Measurements from ENCODE around the gene MND1. TPM values are rescaled to one million over a fixed set of nuclear protein-coding genes. Genes with fewer than 3 reads are reported as not detected.
A peak's percentile ranks its signal among the peaks of the same experiment; 100 is the strongest.

Gene MND1, protein sequence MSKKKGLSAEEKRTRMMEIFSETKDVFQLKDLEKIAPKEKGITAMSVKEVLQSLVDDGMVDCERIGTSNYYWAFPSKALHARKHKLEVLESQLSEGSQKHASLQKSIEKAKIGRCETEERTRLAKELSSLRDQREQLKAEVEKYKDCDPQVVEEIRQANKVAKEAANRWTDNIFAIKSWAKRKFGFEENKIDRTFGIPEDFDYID
- polyA plus RNA-seq (2013, experiment 1 of 2; ENCODE audit: insufficient read length): 6.1 TPM
- 6.6 TPM for polyA plus RNA-seq (2013, experiment 2 of 2; ENCODE audit: insufficient read length)

DNA sequence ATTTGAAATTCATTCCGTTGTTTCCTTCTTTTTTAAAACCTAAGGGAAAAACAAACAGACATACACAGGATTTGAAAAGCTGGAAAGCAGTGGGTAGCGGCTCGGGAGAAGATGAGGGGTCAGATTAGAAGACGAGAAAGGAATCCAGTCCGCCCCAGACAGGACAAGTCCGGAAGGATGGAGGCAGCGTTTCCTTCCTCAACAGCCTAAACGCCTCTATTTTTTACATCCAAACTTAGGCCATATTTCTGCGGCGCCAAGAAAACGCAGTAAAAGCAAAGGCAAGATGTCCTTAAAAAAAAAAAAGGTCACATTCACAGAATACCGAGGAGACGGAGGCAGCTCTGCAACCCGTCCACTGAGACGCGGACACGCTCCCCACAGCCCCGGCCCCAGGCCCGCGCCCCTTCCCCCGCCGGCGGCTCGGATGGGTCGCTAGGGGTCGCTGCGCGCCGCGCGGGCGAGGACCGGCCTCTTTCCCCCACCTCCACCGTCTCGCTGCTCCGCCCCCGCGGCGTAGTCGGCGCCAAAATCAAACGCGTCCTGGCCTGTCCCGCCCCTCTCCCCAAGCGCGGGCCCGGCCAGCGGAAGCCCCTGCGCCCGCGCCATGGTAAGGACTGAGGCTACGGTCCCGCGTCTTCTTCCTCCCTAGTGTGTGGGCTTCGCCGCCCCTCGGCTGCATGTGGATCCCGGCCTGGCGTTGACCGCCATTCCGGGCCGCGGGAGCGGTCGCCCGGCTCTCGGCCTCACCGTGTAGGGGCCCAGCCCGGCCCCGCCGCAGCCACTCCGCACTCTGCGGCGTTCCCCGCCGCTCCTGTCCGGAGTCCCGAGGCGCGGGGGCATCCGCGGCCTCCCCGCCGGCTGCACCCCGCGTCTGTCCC is at the start of gene MND1:
TSS of gene MND1 (plus strand) at position 558 of the 881 bp plus-strand sequence. CDS start at position 608, 50 bp downstream.
- peak; percentile 83 for DNase-seq

DNA sequence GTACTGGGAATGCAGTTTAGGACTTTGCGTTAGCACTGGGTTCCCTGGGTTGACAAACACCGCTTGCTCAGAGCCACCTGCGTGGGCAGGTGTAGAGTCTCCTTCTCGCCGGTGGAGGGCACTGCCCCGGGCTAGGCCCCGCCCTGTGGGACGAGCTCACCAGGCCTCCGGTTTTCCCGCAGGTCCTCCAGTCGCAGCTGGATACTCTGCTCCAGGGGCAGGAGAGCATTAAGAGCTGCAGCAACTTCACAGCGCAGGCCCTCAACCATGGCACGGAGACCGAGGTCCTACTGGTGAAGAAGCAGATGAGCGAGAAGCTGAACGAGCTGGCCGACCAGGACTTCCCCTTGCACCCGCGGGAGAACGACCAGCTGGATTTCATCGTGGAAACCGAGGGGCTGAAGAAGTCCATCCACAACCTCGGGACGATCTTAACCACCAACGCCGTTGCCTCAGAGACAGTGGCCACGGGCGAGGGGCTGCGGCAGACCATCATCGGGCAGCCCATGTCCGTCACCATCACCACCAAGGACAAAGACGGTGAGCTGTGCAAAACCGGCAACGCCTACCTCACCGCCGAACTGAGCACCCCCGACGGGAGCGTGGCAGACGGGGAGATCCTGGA is 49.2 kb upstream of the MND1 start:
- no peak for DNase-seq

DNA sequence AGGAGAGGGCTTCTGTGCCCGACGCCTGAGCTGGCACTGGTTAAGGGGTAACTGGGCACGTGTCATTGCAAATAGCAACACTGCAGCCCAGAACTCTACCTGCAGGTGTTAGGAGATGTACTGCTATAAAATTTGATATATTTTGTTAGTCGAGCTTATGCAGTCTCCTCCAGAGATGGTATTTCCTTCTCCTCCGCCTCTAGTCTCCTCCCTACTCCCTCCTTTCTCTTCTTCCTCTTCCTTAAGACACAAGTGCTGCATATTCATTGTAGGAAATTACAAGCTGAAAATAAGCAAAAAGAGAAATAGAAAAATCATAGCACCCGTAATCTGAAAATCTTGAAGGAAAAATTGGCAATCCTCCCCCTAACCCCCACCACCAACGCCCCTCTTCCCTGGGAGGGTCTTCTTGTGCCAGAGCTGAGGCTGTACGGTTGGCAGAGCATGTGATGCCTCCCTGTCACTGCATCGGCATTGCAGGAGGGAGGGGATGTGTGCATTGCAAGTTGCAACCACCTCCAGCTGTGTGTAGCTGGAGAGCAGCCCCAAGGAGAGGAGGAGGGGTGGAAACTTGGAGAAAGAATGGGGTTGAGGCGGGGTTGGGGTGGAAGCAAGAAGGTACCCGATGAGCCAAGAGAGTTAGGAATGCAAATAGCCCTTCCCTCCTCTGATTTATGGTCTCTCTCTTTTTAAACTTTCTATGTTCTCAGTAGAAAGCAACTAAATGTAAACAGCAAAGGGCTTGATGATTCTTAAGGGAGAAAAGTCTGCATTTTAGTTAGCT is 48.3 kb upstream of the MND1 start:
- peak; percentile 88 for DNase-seq

DNA sequence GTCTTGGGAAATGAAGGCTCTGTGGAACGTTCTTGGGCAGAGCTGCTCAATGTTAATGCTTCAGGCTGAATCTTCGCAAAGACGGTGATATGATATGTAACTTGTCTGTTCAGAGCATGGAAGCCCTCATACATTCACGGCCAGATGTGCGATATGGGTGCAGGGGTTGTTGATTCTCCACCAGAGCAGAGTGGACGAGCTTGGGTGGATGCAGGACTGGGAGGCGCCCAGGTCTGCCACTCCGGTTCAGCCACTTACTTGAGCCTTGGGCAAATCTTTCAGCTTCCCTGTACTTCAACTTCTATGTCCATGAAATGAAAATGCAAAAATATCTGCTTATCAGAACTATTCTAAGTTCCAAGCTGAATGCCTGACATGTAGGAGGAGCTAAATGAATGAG is 47.4 kb upstream of the MND1 start:
- no peak for DNase-seq

DNA sequence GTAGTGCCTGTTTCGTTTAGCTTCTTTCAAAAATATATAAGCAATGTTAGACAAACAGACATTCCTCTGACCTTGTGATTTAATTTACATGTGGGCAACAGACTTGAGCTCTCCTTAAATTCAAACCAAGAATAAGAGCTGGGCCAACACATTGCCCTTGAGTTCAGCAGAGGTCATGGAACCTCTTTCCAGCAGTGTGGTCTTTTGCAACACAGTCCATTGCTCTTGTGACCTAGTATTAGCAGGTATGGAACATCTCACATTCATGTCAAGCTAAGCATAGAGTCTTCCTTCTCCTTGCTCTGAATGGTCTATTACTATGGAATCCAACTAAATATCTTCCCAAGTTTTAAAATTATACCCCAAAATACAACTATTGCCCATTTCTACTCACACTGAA is 33.7 kb upstream of the MND1 start:
- no peak for DNase-seq

DNA sequence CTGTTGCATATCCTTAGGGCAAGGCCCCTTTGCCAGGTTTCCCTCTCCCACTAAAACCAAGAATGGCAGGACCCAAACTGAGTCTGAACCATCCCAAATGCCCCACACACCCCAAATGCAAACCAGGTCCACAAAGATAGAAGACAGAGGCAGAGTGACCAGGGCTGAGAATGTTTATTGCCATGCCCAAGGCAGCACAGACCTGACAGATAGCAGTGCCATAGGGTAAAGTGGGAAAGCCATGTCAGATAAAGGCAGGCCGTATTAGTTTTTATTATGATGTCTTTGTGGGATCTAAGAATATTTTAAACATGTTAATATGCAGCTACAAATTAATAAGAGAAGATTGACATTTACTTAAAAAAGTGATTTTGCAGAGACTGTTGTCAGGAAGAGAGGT is 29.6 kb upstream of the MND1 start:
- no peak for DNase-seq

DNA sequence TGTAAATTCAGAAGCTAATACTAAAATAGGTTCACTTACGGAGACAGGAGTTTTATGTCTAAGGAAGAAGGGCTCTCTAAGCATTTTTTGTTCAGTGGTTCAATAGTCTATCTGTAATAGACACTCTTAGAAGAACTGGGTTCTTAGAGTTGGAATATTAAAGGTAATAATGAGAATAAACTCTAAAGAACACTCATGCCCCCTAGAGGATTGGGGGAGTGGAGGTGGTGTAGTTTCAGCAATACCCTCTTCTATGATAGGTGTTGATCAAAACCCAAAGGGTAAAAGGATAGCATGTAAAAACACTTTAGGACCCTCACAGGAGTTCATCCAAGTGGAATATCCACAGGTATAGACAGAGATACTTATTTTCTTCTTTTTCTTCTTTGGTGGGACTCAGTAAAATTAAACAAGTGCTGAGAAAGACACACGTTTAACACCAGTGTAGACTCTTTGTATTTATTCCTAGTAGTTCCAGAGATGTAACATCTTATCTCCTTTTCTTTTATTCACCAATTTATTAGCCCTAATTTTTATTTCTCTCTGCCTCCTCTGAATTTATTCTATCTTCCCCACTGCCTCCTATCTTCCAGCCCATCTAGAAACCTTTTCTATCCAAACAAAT is 25.7 kb upstream of the MND1 start:
- DNase-seq: peak; percentile 54

DNA sequence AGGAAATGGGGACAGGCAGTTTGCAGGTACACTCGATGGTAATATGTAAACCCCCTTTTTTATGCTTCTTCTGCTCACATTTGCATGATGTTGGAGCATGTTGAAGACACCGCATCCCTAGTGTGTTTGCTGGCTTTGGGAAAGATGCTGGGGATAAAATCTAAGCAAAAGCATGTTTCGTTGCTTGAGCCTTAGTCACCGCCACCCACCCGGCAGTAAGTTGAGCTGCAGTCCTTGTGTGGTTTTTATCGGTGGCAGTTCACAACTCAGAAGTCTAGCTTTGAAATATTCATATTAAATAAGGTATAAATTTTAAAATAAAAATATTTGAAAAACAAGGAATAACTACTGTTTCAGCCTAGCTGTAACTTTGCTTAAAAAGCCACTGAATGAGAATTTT is 21.7 kb upstream of the MND1 start:
- peak; percentile 57 for DNase-seq

DNA sequence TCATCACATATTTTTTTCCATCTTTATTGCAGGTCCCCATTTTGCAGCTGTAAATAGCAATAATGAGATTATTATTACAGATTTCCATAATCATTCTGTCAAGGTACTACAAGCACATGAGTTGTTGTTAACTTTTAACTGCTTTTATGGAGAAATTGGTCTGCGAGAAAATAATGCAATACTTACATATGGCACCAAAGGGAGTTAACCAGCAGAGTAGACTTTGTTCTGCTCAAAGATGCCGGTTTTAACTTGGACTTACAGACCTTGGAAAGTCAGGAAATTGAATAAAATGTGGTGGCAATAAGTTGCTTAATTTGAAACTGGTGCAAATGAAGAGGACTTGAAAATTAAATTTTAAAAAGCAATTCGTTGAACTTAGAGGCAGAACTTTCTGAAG is 20.4 kb upstream of the MND1 start:
- DNase-seq: no peak

DNA sequence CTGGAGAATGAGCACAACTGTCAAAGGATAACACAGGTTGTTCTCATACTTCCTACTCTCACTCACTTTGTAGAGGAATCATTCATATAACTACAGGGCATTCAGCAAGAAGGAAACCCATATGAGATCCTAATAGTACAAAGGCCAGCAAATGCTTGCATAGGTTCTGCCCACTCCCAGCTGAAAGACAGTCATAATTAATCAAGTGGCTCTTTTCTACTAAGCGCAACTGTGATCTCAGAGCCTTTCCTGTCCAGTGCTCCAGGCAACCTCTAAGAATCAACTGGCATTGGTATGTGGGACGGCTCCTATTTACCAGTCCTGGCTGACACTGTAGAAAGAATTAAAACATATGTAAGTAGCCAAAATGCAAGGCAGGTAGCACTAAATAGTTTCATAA is 18.9 kb upstream of the MND1 start:
- DNase-seq: no peak

DNA sequence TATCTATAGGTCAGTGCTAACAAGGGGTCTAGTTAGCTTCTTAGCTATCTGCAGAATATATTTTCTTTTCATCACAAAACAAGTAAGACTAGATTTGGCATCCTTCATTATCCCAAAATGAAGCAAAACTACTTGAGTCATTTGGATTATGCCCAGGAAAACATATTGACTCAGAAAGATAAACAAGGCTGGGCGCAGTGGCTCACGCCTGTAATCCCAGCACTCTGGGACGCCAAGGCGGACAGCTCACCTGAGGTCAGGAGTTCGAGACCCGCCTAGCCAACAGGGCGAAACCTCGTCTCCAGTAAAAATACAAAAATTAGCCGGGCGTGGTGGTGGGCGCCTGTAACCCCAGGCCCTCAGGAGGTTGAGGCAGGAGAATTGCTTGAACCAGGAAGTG is 18.0 kb upstream of the MND1 start:
- DNase-seq: no peak

DNA sequence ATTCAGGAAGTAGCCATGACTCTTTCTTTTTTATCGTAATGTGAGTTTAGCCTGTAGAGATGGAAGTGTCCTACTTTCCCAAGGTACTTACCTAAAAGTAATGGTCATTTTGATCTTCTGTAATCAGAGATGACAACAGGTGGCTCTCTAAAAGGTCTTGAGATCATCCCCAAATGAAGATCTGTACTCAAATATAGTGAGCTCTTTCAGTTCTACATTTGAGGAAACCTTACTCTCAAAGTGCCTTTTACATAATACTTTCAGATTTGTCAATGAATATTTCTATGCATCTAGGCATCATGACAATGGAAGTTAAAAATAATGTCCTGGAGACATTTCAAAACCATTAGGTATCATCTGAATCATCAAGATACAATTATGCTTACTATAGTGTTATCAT is 17.2 kb upstream of the MND1 start:
- no peak for DNase-seq

DNA sequence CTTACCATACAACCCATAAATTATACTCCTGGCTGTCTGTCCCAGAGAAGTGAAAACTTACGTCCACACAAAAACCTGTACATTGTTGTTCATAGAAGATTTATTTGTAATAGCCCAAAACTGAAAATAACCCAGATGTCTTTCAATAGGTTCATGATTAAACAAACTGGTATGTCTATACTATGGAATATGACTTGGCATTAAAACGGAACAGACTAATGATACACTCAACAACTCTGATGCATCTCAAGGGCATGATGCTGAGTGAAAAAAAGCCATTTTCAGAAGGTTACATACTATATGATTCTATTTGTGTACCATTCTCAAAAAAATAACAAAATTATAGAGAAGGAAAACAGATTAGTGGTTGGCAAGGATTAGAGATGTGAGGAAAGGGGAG is 11.6 kb upstream of the MND1 start:
- peak; percentile 85 for DNase-seq

DNA sequence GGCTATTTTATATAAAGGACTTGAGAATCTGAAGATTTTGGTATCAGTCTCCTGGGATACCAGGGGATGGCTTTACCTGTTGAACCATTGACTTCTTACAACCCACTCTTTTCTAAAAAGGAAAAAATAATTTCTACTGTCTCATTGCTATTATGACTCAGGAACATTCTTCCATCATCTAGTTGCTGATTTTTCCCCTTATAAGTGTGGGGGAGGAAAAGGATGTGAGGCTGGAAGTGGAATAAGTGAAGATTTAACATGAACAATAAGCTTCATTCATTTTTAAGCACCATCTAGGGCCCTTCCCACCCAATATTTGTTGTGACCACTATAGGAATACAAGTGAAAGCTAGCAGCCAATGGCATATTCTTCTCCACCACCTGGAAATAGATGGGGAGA is 10.6 kb upstream of the MND1 start:
- DNase-seq: peak; percentile 29

DNA sequence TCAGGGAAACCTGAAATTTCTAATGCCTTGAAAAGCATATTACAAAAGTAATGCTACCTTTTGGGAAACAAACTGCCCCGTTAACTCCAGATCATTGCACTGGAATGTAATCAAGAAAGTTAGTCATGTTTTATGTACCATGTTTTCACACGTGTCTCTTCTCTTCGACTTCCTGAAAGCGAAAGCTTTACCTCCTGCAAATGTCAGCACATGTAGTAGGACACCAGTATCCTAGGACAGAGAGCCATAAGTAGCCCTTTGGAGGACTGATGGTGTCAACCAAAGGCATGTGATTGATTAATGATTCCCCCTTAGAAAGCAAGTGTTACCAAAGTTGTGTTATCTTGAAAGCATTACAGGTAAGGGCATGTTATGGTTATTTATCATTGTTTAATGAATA is 8.8 kb upstream of the MND1 start:
- DNase-seq: peak; percentile 30

DNA sequence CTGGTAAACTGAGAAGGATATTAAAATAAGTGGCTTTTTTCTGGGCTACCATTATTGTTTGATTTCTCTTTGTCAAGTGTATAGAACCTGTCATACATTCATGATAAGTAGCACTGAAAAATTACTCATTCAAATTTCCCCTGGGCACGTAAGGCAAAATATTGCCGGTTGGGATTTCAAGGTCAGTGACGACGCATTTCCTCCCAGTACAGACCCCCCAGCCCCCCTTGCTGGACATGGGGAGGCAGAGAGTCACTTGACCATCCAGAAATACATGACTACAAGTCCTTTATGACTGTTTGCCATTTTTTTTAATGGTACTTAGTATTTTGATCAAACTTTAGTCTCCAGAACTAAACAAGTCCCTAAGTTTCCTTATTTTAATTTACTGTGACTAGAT is 6.8 kb upstream of the MND1 start:
- no peak for DNase-seq

DNA sequence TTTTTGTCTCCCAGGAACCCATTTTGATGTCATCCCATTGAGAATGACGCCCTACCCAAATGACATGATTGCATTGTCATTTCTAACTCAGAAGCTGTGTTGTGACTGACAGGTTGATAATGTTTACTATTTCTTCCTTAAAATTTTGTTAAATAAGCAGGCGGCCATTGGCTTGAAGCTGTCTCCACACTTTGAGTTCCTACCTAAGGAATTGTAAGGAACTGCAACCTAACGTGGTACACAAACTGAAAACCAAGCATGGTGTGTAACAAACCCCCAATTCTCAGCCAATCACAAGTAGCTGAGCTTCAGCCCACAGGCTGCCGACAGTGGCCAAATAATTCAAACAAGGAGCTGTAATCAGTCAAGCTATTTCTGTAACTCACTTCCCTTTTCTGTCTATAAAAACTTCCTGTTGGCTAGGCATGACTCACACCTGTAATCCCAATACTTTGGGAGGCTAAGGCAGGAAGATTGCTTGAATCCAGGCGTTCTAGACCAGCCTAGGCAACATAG is 2.9 kb upstream of the MND1 start:
- DNase-seq: peak; percentile 63

DNA sequence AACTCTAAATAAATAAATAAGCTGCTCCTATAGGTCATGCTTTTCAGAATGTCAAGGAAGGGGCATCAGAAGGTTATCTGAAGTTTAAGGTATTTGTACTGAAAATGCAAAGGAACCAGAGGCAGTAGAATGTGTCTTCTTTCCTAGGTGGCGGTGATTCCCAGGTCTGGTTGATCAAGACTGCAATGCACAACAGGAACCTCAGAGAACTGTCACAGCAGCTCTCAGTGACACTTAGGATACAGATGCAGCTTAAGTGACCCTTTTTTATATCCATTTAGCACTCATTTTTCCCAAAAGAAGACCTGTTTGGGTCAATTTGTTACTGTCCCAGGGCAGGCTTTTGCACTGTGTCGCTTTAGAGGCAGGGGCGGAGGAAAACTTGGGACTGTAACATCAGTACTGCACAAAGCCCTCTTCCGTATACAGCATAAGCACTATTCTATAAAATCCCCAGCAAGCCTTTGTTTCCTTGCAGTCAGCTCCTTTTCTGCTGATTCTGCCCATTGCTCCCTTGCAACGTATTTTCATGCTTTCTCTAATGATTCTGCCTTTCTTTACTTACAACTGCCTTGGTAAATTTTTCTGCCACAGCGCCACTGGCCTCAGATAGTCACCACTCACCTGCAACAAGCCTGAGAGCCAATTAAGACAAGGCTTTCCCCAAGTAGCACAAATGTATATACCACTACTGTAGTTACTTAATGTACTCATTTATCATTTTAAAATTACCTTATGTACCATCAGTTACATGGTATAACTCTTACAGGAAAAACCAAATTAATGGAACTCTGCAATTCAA is 1.5 kb upstream of the MND1 start:
- no peak for DNase-seq

DNA sequence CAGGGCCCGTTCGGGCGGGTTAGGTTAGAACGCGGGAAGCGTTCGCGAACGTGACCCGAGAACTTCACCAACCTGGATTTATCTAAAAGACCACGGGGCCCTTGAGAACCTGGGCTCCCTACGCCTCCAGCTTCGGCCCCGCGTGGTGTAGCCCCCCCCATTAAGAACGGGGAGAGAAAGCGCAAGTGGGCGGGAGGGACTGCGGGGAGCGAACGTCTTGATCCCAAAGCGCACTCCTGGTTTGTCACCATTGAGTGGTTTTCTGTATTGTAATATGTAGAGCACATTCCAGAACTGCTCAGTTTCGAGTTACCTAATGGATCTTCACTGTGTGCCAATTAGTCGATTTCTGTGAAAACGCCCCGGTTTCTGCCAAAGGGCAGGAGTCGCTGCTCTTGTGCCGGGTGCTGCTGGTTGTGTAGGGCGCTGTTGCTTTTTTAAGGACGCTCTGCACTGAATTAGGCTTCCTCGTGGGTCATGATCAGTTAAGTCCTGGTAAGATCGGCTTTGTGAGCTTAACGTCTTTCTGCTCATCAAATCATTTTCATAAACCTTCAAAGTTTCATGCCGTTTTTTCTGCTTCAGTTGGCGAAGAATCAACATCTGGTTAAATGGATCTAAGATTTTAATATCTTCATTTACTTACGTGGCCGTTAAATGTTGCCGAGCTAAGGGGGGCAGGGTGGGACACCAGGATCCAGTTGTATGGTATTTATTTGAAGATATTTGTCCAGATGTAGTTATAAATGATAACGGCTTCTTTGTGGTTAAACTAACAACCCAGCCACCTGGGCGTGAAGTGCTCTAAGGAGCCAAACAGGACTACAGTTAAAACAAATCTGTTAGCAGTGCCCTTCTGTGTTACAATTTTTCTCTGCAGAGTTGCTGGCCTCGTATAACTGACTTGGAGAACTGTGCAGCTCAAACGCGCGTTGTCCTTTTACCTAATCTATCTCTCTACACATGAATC is 809 bp downstream of the MND1 start:
- peak; percentile 52 for DNase-seq

DNA sequence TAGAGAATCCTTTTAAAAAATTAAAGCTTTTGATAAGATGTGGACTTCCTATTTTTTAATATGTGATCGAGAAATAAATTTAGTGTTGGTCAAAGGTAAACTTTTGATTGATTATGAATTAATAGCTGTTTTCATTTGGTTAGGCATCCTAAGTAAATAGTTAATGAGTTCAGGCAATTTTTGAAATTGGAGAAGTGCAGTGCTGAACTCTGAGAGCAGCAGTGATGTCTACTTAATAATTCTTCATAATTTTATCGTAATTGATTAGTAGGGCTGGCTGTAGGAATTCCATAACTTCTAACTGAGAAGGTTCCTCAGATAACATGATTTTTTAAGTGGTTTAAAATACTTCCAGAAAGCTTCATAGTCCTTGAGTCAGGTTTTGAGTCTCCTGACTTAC is 1.5 kb downstream of the MND1 start:
- DNase-seq: no peak

All from fibroblast of skin of abdomen (primary cell).